Stimulated activated naive CD8-positive, alpha-beta T cell treated with anti-CD3 and anti-CD28 coated beads, Interleukin-15, Interleukin-2, amounts not matched to agents 100 U/mL and 50 U/mL, for 24 hours (primary cell): ENCODE results near the gene GPATCH3.
"Not testable (repeated sequence)": the region's sequence is repeated elsewhere in the genome, so short reads cannot be mapped to it uniquely, and the experiment has no call there.

ENCODE experiments used
- ATAC-seq: fragments of 150-1000 bp; cut with Tn5 transposase; one replicate; pipeline ENCODE4 v1.10.0; 2021
- DNase-seq: peaks from one replicate; pipeline ENCODE4 v3.0.0; 2021

The GPATCH3 gene

GRCh38 chr1:26913389-26913753 lies 13.1 kb upstream of the GPATCH3 start:
- ATAC-seq = no peak
- no peak for DNase-seq

- no peak for DNase-seq
- ATAC-seq = no peak
Measured at GRCh38 chr1:26912147-26912490, 11.9 kb upstream of the GPATCH3 start.

GRCh38 chr1:26911399-26912146 lies 11.3 kb upstream of the GPATCH3 start:
- DNase-seq (no peak), ATAC-seq (no peak)

- DNase-seq = no peak
- ATAC-seq = no peak
Measured at GRCh38 chr1:26910343-26911160, 10.3 kb upstream of the GPATCH3 start.

- DNase-seq (no peak), ATAC-seq (no peak)
Measured at GRCh38 chr1:26909951-26910342, 9.7 kb upstream of the GPATCH3 start.

- no peak for ATAC-seq
- DNase-seq = no peak
Measured at GRCh38 chr1:26907071-26907917, 7.0 kb upstream of the GPATCH3 start.

- ATAC-seq = no peak
Measured at GRCh38 chr1:26900815-26901511, 696 bp upstream of the GPATCH3 start.

GRCh38 chr1:26897351-26897750 lies 2.9 kb downstream of the GPATCH3 start:
- ATAC-seq (no peak), DNase-seq (no peak)

More at GRCh38 chr1:26900815-26901511, 696 bp upstream of the GPATCH3 start:
- DNase-seq = no peak

GRCh38 chr1:26894263-26894662 lies 6.0 kb downstream of the GPATCH3 start:
- ATAC-seq = no peak
- no peak for DNase-seq

- ATAC-seq = peak; percentile 53
- no peak for DNase-seq
Measured at GRCh38 chr1:26890467-26890796, 9.8 kb downstream of the GPATCH3 start.

- DNase-seq (peak; percentile 84), ATAC-seq (peak; percentile 97)
Measured at GRCh38 chr1:26889551-26890466, 10.5 kb downstream of the GPATCH3 start, which contains the start of gene GPN2. TSS of gene GPN2 (minus strand) at chr1:26890283. CDS start at chr1:26890096, 187 bp downstream.

- no peak for DNase-seq
- ATAC-seq = no peak
Measured at GRCh38 chr1:26888231-26888630, 12.0 kb downstream of the GPATCH3 start.

- DNase-seq = no peak
Measured at GRCh38 chr1:26887125-26887524, 13.1 kb downstream of the GPATCH3 start.

GRCh38 chr1:26882696-26883463 lies 17.4 kb downstream of the GPATCH3 start:
- ATAC-seq (no peak), DNase-seq (no peak)

More at GRCh38 chr1:26887125-26887524, 13.1 kb downstream of the GPATCH3 start:
- ATAC-seq = no peak

GRCh38 chr1:26881611-26882010 lies 18.7 kb downstream of the GPATCH3 start:
- ATAC-seq, DNase-seq: not testable (repeated sequence)

GRCh38 chr1:26879793-26880192 lies 20.5 kb downstream of the GPATCH3 start:
- no peak for ATAC-seq
- DNase-seq = no peak

GRCh38 chr1:26877326-26877725 lies 22.9 kb downstream of the GPATCH3 start:
- DNase-seq (no peak), ATAC-seq (no peak)

GRCh38 chr1:26874896-26875295 lies 25.4 kb downstream of the GPATCH3 start:
- ATAC-seq (no peak), DNase-seq (no peak)

GRCh38 chr1:26873097-26873496 lies 27.2 kb downstream of the GPATCH3 start:
- DNase-seq, ATAC-seq: not testable (repeated sequence)
